Choroid plexus epithelial cell (primary cell): ENCODE measurements around the gene OXER1.

Experiments
- DNase-seq: peaks from one replicate; pipeline ENCODE4 v3.0.0-alpha.2; 2010; ENCODE audit warnings: low read depth
- H3K4me3 ChIP-seq: 2 replicates; pipeline ENCODE4 v1.5.1; 2011; ENCODE audit warnings: low read depth, mild to moderate bottlenecking, control low read depth, low read length, moderate library complexity
- CTCF ChIP-seq: conservative IDR thresholded peaks from 2 replicates; pipeline ENCODE4 v1.5.1; 2011; ENCODE audit warnings: low read depth, mild to moderate bottlenecking, control low read depth, inconsistent platforms, low read length, moderate library complexity

OXER1 gene

GRCh38 chr2:42770288-42771131 is 6.6 kb upstream of the OXER1 start:
- TF ChIP-seq CTCF, result peak; percentile 67
- H3K4me3 ChIP-seq, result no peak overlapping the region
- DNase-seq, result peak; percentile 78

GRCh38 chr2:42769583-42770287 is 5.8 kb upstream of the OXER1 start:
- no peak for TF ChIP-seq CTCF

GRCh38 chr2:42768706-42769256 is 4.8 kb upstream of the OXER1 start:
- no peak for DNase-seq
- no peak for TF ChIP-seq CTCF

More at GRCh38 chr2:42769583-42770287, 5.8 kb upstream of the OXER1 start:
- no peak overlapping the region for H3K4me3 ChIP-seq
- DNase-seq, result no peak

GRCh38 chr2:42767899-42768705 is 4.2 kb upstream of the OXER1 start:
- TF ChIP-seq CTCF, result no peak
- DNase-seq, result no peak
- no peak overlapping the region for H3K4me3 ChIP-seq

More at GRCh38 chr2:42768706-42769256, 4.8 kb upstream of the OXER1 start:
- H3K4me3 ChIP-seq, result no peak overlapping the region

- DNase-seq, result no peak
- no peak for TF ChIP-seq CTCF
- no peak overlapping the region for H3K4me3 ChIP-seq
These were observed 3.4 kb upstream of the OXER1 start for GRCh38 chr2:42767080-42767898.

GRCh38 chr2:42765686-42766085 is 1.8 kb upstream of the OXER1 start:
- DNase-seq, result no peak
- no peak for TF ChIP-seq CTCF
- H3K4me3 ChIP-seq, result no peak overlapping the region
